ENCODE data around the gene UNKL.

UNKL gene

GRCh38 chr16:1378804-1379303, 35.6 kb downstream of the UNKL start:
- in situ Hi-C loops (cut with MboI; ENCODE audit: low sequenced_read_pairs), result no loop called here

DNA sequence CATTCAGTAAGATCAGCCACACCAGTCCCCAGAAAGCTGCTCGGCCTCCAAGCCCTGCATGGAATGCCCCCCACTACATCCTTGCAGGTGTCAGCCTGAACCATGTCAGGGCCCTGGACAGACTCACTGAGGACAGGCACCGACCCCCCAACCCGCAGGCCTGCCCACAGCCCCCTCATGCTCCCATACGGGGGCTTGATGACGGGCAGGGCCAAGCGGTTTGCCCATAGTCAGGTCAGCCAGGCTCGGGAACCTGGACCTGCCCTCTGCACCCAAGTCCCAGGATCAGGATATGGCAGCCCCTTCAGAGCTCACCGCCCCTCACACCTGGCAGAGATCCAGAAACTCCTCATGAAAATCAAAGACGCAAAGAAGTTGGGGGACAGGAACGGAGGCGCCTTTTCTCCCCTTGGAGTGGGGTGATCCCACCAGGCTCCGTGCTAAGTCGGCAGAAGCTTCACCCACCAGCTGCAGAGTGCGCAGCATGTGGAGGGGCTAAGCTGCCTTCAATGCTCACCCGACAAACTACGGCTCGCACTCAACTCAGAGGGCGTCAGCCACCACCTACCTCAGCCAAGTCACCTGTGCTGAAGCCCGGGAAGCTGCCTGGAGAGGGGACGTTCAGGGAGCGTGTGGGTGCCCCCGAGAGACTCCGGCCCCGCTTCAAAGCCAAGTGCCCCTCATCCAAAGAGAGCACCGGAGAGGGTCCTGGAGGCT, 36.3 kb downstream of the UNKL start:
- in situ Hi-C loops (cut with MboI; ENCODE audit: low sequenced_read_pairs), result no loop called here

DNA sequence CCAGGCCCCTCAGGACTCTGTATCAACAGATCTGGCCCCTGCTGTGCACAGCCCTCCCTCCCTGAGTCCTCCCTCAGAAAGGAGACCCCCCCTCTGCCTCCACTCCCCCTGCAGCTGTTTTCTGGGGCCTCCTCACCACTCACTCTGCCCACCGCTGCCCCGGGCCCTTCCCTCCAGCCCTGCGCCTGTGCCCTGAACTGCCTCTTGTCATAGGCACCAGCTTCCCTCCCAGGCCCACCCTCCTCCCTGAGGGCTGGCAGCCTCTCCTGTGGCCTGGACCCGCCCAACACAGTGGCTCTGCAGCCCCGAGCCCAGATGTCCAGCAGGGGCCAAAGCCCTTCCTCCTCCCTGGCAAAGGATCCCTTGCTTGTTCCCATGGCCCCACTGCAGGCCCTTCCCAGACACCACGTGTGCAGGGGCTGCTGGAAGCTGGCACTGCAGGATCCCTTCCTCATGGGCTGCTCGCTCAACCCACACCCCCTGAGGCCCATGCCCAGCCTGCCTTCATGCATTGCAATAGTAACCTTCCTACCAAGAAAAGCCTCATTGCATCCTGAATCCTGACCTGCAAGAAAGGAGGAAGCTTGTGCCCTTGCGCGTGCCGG, 37.0 kb downstream of the UNKL start:
- in situ Hi-C loops (cut with MboI; ENCODE audit: low sequenced_read_pairs), result no loop called here

DNA sequence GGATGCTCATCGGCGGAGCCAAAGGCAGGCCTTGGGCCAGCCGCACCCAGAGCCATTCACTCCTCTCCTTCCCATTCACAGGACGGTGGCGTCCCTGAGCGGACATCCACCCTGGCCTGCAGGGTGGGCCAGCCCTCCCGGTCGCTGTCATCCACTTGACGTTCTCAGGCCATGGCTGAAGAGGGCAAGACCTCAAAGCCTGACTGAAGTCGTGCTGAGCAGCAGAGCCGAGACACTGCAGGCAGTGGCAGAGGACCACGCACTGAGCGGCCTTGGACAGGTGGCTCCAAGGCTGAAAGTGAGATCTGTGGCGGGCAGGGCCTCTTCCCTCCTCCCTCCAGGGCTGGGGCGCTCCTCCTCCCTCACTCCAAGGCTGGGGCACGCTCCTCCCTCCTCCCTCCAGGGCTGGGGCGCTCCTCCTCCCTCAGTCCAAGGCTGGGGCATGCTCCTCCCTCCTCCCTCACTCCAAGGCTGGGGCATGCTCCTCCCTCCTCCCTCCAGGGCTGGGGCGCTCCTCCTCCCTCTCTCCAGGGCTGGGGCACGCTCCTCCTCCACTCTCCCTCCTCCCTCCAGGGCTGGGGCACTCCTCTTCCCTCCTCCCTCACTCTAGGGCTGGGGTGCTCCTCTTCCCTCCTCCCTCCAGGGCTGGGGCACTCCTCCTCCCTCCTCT, 38.6 kb downstream of the UNKL start:
- in situ Hi-C loops (cut with MboI; ENCODE audit: low sequenced_read_pairs), result no loop called here

DNA sequence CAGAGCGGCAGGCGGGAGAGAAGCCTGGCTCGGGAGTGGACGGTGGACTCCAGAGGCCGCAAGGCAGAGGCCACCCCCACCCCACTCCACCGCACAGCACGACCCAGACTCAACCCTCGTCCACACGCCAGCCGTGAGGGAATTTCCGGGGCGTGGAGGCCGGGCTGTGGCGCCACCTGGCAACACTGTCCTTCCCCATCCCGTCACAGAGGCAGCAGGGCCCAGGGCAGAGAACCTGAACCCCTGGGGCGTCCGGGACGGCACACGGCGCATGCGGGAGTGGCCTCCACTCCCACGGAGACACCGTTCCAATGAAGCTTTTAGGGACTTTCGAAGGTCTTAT, 39.2 kb downstream of the UNKL start:
- in situ Hi-C loops (cut with MboI; ENCODE audit: low sequenced_read_pairs), result no loop called here

DNA sequence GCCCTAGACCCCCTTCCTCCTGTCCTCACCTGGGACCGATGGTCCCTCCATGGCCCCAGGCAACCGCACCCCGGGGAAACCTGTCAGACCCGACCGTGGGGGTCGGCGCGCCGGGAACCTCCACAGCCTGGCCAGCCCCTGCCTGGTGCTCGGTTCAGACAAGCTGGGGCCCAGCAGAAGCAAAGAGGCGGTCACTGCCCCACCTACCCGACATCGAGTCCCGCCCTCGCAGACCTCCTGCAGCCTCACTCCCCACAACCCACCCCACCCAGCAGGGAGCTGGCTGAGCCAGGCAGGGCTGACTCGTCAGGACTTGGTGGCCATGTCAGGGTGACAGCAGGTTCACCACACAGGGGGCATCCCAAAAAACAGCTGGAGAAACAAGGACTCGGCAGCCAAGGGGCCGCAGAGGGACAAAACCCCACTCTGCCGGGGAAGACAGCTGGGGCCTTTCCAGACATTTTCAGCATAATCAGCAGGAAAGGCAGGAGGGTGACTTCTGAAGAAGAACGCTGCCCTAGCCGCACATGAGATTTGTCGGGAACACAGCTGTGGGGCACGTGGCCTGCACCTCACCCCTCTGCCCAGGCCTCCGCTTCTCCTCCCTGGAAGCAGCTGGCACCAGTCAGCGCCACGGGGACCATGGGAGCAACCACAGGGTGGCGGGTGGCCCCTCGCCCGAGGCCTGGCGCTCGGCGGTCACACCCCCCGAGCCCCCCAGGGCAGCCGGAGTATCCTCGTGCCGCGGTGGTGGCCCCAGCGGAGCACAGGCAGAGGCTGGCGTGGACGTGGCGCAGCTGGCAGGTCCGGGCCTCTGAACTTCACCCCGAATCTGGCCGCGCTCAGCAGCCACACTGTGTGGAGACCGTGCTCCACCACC, 39.8 kb downstream of the UNKL start:
- in situ Hi-C loops (cut with MboI; ENCODE audit: low sequenced_read_pairs), result no loop called here

DNA sequence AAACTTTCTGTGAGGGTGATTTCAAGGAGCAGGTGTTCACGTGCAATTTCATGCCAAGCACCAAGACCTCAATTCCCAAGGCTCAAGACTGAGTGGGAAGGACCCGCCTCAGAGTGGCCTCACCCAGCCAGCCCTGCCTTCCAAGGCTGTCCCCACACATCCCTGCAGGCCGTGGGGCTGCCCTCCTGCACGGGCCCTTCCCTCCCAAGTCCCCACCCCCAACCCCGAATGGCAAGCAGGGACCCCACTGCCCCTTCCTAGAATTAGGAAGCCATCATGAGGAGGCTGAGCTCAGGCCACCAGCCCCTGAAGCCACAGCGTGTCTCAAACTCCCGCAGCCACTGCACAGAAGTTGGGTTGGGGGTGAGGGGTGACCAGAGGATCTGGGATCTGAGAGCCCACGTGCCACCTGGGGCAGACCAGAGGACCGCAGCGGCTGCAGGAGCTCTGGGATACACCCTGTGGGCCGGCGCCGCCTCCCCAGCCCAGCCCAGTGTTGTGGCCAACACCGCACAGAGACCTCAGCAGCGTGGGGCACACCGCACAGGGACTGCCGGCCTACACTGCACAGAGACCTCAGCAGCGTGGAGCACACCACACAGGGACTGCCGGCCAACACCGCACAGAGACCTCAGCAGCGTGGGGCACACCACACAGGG, 42.1 kb downstream of the UNKL start:
- in situ Hi-C loops (cut with MboI; ENCODE audit: low sequenced_read_pairs), result no loop called here

DNA sequence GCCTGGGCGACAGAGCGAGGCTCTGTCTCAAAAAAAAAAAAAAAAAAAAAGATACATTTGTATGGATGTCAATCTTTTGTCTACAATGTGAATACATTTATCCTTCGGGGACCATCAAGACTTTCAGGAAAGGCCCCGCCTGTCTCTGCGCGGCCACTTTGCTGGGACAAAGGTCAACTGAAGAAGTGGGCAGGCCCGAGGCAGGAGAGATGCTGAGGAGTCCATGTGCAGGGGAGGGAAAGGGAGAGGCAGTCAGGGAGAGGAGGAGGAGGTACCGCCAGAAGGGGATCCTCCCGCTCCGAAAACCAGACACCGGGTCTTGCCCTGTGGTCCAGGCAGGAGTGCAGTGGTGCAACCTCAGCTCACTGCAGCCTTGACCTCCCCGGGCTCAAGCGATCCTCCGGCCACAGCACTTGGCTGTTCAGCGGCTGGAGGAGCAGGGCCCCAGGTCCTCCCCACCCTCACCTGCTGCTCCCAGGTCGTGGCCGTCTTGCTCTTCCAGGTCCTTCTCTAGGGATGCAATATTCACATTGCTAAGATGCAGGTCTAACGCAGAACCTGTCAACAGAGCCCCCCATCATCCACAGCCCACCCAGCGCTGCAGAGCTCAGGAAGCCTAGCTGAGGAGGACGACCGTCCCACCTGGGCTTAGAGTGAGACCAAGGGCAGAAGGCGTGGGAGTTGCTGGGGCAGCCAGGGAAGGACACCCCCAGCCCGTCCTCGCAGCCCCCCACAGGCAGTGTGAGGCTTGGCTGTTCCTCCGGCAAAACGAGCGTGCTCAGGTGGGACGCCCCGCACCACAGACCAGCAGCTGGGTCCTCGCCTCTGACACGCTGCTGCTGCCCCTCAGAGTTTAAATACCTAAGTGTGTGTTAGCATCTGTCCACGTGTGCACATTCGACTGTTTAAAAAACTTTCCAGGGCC, 43.2 kb downstream of the UNKL start:
- in situ Hi-C loops (cut with MboI; ENCODE audit: low sequenced_read_pairs), result no loop called here

- in situ Hi-C loops (cut with MboI; ENCODE audit: low sequenced_read_pairs), result no loop called here
Observed at GRCh38 chr16:1367486-1368174, 46.9 kb downstream of the UNKL start.

DNA sequence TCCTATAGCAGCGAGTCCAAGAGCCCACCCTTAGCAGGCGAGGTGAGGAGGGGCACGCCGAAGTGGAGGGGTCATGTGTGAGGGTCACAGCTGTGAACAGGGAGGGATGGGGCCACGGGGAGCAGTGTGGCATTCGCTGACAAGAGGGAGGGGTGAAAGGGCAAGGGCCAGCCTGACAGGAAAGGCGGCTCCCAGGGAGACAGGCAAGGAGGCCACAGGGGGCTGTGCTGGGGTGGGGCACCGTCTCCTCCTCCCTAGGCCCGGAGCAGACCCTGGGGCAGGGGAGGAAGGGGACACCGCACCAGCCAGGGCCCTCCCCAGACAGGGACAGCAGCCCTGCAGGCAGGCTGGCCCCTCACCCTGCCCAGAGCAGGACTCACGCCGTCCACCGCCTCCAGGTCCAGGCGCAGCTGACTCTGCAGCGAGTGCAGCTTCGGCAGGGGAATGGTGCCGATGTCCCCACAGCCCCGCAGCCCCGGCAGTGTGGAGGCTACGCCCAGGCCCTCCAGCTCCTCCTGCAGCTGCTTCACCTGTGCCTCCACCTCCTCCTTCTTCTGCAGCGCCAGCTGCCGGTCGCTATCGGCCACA, 47.7 kb downstream of the UNKL start:
- in situ Hi-C loops (cut with MboI; ENCODE audit: low sequenced_read_pairs), result no loop called here

- in situ Hi-C loops (cut with MboI; ENCODE audit: low sequenced_read_pairs), result no loop called here
Observed at GRCh38 chr16:1366060-1366711, 48.3 kb downstream of the UNKL start.

DNA sequence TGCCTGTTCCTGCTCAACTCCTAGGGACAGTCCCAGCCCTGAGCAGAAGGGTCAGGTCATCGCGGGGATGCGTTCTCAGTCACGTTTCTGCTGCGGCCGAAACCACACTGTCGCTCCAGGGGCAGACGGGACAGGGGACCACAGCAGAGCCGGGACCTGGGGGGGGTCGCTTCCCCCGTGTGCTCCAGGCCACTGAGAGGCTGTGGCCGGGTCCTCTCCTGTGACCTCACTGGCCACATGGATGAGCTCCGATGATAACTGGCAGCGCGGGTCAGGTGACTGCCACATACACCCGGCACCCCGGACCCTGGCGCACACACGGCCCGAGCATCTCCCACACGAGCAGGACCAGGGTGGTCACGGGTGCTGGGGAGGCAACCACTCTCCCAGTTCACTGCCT, 50.0 kb downstream of the UNKL start:
- in situ Hi-C loops (cut with MboI; ENCODE audit: low sequenced_read_pairs), result no loop called here

DNA sequence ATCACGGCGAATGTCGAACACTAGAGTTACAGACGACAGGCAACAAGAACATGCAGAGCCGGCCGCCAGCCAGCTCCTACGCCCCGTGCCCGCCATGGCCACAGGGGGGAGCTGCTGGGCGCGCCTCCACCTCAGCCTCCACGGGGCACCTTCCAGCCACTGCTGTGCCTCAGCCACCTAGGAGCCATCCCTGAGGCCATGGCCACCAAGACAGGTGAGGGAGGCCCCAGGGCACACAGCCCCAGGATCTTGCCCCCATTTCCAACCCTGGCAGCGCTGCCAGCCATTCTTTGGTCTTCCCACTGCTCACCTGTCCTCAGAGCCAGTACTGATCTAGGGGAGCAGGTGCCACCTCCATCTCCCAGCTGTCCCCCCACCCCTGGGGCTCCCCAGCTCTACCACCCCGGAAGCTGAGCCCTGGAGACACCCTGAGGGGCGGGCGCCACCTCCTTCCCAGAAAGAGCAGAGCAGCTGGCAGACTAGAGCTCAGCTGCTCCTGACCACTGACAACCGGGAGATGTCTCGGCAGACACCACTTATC, 50.9 kb downstream of the UNKL start:
- in situ Hi-C loops (cut with MboI; ENCODE audit: low sequenced_read_pairs), result no loop called here

DNA sequence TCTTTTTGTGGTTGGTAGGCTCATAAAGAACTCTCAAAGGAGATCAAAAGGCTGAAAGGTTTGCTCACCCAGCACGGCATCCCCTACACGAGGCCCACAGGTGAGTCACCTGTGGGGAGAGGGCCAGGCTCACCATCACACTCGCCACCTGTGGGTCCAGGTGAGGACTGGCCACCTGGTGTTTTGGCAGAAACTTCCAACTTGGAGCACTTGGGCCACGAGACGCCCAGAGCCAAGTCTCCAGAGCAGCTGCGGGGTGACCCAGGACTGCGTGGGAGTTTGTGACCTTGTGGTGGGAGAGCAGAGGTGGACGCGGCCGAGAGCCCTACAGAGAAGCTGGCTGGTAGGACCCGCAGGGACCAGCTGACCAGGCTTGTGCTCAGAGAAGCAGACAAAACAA, 51.7 kb downstream of the UNKL start:
- in situ Hi-C loops (cut with MboI; ENCODE audit: low sequenced_read_pairs), result no loop called here

GRCh38 chr16:1361685-1362360, 52.7 kb downstream of the UNKL start:
- in situ Hi-C loops (cut with MboI; ENCODE audit: low sequenced_read_pairs), result no loop called here

- in situ Hi-C loops (cut with MboI; ENCODE audit: low sequenced_read_pairs), result no loop called here
Observed at GRCh38 chr16:1357906-1358566, 56.5 kb downstream of the UNKL start.

Data from HL-60/S4 treated with retinoic acid at 250 ng/mL for 4 days and 3 days (cell line).